Stimulated activated naive CD8-positive, alpha-beta T cell treated with anti-CD3 and anti-CD28 coated beads, Interleukin-15, Interleukin-2, amounts not matched to agents 100 U/mL and 50 U/mL, for 24 hours (primary cell): ENCODE measurements around the gene MEIS2.

ENCODE experiments used
- ATAC-seq: fragments of 150-1000 bp; cut with Tn5 transposase; one replicate; pipeline ENCODE4 v1.10.0; 2021
- DNase-seq: peaks from one replicate; pipeline ENCODE4 v3.0.0; 2021

MEIS2 gene

GRCh38 chr15:36960179-36960946, 140.0 kb downstream of the MEIS2 start:
- no peak for DNase-seq
- ATAC-seq = no peak

GRCh38 chr15:36959746-36960145, 140.6 kb downstream of the MEIS2 start:
- DNase-seq (no peak), ATAC-seq (no peak)

GRCh38 chr15:36958606-36959005, 141.7 kb downstream of the MEIS2 start:
- DNase-seq (no peak), ATAC-seq (no peak)

GRCh38 chr15:36954486-36954885, 145.9 kb downstream of the MEIS2 start:
- no peak for DNase-seq
- ATAC-seq = no peak

- DNase-seq = no peak
- ATAC-seq = no peak
Measured at GRCh38 chr15:36953346-36953745, 147.0 kb downstream of the MEIS2 start.

GRCh38 chr15:36951731-36952247, 148.6 kb downstream of the MEIS2 start:
- DNase-seq (no peak), ATAC-seq (no peak)

- ATAC-seq (no peak), DNase-seq (no peak)
Measured at GRCh38 chr15:36950371-36950770, 150.0 kb downstream of the MEIS2 start.

GRCh38 chr15:36948982-36949381, 151.4 kb downstream of the MEIS2 start:
- no peak for DNase-seq
- ATAC-seq = no peak

GRCh38 chr15:36947035-36947719, 153.2 kb downstream of the MEIS2 start:
- no peak for ATAC-seq
- no peak for DNase-seq

GRCh38 chr15:36944442-36944841, 155.9 kb downstream of the MEIS2 start:
- DNase-seq (no peak), ATAC-seq (no peak)

- ATAC-seq (no peak), DNase-seq (no peak)
Measured at GRCh38 chr15:36943508-36944361, 156.6 kb downstream of the MEIS2 start.

GRCh38 chr15:36942248-36942827, 158.0 kb downstream of the MEIS2 start:
- DNase-seq (no peak), ATAC-seq (no peak)

- DNase-seq (no peak), ATAC-seq (no peak)
Measured at GRCh38 chr15:36941798-36942197, 158.6 kb downstream of the MEIS2 start.

GRCh38 chr15:36940636-36941260, 159.6 kb downstream of the MEIS2 start:
- DNase-seq (no peak), ATAC-seq (no peak)

GRCh38 chr15:36940219-36940618, 160.1 kb downstream of the MEIS2 start:
- ATAC-seq = no peak
- DNase-seq = no peak

- no peak for DNase-seq
- no peak for ATAC-seq
Measured at GRCh38 chr15:36938764-36939163, 161.6 kb downstream of the MEIS2 start.

GRCh38 chr15:36938131-36938530, 162.2 kb downstream of the MEIS2 start:
- no peak for DNase-seq

GRCh38 chr15:36936613-36937012, 163.7 kb downstream of the MEIS2 start:
- DNase-seq (no peak), ATAC-seq (no peak)

More at GRCh38 chr15:36938131-36938530, 162.2 kb downstream of the MEIS2 start:
- ATAC-seq = no peak

GRCh38 chr15:36933255-36933990, 166.9 kb downstream of the MEIS2 start:
- no peak for ATAC-seq
- no peak for DNase-seq

GRCh38 chr15:36932070-36932469, 168.3 kb downstream of the MEIS2 start:
- ATAC-seq (no peak), DNase-seq (no peak)

GRCh38 chr15:36931434-36931833, 168.9 kb downstream of the MEIS2 start:
- DNase-seq (no peak), ATAC-seq (no peak)
